ENCODE results near the gene IL19.

Gene IL19

DNA sequence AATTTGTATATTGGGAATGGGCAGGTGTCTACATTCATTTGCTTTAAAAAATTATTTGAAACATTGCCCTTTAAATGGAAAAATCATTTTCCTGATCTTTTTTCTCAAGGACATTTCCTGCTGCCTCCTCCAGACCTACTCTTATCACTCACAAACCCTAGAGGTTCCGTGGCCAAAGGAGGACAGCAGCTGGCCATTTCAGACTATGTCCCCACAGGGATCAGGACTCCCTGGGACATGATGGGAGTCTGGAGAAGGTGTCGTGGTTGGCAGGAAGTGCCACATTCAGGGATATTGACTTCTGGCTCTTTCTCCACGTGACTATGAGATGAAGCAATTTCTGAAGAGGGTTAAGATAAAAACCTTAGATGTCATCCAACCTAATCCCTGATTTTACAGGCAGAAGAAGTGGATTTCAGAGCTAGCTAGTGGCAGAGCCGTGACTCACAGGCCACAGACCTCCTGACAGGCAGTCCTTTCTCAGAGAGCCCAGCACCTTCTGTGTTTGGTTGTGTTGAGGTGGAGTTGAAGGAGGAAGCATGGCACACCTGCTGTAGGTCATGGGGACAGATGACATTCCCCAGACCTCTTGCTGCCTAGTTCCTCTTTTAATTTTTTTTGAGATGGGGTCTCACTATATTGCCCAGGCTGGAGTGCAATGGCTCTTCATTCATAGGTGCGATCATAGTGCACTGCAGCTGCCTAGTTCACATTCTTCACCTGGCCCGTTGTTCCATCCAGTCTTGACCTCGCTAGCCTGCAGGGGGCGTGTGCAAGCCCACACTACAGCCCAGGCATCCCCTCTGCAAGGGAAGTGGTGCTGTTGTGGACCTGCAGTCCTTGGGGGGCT lies 27.2 kb downstream of the IL19 start:
- H3K4me3 ChIP-seq (ENCODE audit: low read depth, low read length): no peak overlapping the region

DNA sequence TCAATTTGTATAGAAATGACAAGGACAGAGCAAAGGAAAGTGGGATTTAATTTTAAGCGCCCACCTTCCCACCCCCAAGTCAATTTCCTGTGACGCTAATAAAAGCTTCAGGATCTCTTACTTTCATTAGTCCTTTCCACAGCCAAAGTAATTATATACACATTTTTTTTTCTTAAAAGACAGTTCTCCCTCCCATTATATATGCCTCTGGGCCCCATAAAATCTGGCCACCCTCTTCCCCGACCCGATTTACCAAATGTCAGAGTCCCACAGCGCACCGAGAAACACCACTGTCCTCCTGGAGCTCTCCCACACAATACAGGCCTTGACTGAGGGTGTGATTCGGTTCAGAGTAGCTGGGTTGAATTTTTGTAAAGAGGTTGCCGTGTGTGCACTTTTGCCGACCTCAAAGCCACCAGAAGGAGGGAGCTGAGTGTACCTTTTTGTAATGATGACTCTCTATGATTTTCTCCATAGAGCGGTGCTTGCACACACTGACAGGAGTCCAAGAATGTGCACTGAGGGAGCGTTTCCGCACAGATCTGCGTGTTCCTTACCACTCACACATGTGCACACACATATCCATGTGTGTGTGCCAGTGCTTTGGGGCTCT lies 27.9 kb downstream of the IL19 start:
- no peak overlapping the region for H3K4me3 ChIP-seq (ENCODE audit: low read depth, low read length)

DNA sequence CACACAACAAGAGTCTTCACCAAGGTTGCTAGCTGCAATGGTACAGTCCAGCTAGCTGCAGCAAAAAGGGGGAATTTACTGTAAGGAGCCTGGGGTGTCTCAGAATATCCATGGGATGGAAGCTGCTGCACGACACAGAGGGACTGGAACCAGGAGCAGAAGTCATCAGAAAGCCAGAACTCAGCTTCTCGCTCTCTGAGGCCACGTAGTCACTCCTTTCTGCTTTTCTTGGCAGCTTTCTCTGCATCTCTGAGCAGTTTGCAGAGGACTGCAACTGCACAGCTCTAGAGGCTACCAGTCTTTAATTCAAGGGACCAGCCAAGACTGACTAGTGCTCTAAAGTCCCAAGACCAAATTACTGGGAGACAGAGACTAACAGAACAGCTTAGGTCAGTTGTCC lies 28.7 kb downstream of the IL19 start:
- no peak overlapping the region for H3K4me3 ChIP-seq (ENCODE audit: low read depth, low read length)

DNA sequence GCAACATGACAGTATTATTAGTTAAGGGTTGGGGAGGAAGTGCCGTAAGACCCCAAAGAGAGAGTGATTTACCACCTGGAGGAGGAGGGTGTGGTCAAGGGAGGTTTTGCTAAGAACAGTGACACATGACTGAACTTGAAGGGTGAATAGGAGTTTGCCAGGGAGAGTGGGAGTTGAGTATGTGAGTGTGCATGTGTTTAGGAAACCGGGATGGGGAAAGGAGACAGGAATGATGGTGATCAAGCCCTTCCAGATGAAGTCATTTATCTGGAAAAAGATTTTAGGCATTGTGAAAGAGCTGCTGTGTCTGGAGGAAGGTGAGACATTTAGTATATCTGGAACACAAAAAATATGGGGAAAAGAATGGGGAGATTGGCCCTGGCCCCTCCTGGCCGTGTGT lies 29.8 kb downstream of the IL19 start:
- no peak overlapping the region for H3K4me3 ChIP-seq (ENCODE audit: low read depth, low read length)

DNA sequence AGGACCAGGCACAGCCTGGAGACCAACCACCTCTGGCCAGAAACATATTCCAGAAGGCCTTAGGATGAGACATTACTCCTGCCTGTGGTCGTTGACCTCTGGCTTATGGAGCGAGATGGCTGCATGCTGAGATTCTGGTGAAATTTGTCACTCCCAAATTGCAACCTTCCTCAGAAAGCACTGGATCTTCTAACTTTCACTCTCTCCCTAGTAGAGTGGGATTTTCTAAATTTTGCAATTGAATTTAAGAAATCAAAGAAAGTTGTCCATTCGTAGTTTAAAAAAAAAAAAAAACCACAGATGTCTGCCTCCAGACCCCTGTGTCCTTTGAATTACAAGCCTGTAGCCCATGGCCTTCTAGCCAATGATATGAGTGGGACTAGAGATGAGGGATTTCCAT lies 30.3 kb downstream of the IL19 start:
- H3K4me3 ChIP-seq (ENCODE audit: low read depth, low read length): no peak overlapping the region

DNA sequence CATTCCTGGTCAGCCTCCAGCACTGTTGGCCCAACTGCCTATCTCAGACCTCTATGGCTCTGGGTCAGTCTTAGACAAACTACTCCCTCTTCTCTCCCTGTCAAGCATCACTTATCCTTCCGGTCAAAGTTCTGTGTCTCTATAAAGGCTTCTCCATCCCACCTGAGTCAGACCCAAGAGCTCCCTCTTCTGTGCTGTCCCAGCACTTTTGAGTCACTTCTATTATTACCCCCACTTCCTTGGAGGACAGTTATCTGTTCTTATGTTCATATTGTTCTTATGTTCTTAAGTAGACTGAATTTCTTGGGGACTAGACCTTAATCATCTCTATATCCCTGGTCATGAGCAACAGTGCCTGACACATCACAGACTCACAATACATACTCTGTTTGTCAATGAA lies 30.9 kb downstream of the IL19 start:
- no peak overlapping the region for H3K4me3 ChIP-seq (ENCODE audit: low read depth, low read length)

DNA sequence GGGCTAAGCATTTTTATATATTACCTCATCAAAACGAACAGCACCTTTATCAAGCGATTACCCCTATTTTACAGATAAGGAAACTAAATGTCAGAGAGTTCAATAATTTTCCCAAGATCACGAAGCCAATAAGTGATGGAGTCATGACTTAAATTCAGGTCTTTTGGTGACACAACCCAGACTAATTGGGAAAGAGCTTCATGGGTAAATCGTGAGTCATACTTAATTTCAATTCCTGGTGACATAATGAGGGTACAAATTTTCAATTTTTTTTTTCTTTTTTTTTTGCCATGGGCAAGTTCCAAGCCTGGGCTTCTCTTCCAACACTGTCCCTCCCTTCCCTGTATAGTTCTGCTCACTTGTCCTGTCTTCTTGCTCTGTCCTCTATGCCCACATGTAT lies 31.8 kb downstream of the IL19 start:
- H3K4me3 ChIP-seq (ENCODE audit: low read depth, low read length): no peak overlapping the region

DNA sequence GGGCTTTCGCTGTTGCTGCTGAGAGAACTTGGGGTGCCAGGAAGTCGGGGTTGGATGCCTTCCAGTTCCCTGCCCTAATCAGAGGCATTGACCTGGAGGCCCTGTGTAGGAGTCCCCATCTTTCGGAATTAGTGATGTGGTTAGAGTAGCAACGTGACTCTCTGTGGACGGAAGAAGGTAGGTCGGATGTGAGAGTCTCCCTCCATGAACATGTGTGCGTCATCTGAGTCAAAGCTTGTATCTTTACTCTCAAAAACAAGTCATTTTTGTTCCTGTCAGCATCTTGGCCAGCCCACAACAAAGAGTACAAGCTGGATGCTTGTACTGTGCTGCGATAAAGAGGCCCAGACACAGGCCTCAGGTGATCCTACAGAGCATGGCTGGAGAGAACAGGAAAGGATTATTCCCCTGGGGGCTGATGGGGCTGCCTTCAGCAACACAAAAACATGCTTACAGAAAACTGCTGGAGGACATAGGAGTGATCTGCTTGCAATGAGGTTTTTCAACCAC lies 32.7 kb downstream of the IL19 start:
- H3K4me3 ChIP-seq (ENCODE audit: low read depth, low read length): no peak overlapping the region

DNA sequence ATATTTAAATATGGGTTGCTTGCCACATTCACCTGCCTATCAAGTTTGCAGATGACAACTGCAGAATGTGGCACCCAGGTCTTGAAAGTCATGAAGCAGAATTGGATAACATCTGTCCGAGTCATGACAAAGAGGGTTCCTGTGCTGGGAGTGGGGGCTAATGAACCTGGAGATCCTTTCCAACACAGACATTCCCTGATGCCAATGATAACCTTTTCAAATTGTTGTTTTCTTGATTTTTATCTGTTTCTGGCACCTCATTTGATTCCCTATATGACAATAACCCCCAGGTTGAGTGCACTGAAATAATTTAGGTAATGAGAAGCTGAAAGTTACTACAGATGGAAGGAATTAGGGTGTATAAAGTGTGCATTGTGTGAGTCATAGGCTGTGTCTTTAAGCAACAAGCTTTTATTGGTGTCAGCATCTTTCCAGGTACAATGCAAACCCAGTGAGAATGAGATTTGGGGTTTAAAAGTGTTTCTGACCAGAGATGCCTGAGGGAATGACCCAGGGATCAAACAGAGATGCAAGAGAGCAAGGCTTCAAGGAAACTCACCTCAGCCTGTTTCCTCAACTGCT lies 33.7 kb downstream of the IL19 start:
- no peak overlapping the region for H3K4me3 ChIP-seq (ENCODE audit: low read depth, low read length)

DNA sequence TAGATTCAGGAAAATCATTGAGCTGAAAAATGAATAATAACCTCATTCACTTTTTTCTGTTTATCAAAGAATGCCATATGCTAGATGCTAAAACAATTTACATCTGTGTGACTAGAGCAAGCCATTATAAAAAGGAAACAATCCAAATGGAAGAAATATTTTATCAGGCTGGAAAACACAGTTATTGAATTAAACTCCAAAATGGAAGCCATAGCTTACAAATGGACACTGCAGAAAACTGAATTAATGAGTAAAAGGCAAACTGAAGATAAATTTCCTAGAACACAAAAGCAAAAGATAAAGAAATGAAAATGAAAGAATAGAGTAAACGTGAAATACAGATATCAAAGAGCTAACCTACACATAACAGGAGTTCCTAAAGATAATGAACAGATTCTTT lies 34.8 kb downstream of the IL19 start:
- H3K4me3 ChIP-seq (ENCODE audit: low read depth, low read length): no peak overlapping the region

DNA sequence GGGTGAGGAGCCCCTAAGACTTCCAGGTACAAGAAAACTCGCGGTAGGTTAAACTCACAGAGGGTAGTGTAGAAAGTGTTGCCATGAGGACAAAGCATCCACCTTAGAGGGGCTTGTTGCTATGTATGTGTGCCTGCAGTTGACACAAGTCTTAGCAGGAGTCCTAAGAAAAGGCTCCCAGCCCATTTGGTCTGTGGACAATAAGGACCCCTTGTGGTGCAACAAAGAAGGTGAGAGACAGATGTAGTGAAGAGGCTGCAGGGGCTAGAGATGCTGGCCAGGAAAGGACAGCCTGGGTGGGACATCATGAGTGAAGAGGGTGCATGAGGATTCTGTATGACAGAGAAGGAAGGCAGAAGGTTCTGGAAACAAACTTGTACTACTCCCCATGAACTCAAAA lies 38.0 kb downstream of the IL19 start:
- no peak overlapping the region for H3K4me3 ChIP-seq (ENCODE audit: low read depth, low read length)

DNA sequence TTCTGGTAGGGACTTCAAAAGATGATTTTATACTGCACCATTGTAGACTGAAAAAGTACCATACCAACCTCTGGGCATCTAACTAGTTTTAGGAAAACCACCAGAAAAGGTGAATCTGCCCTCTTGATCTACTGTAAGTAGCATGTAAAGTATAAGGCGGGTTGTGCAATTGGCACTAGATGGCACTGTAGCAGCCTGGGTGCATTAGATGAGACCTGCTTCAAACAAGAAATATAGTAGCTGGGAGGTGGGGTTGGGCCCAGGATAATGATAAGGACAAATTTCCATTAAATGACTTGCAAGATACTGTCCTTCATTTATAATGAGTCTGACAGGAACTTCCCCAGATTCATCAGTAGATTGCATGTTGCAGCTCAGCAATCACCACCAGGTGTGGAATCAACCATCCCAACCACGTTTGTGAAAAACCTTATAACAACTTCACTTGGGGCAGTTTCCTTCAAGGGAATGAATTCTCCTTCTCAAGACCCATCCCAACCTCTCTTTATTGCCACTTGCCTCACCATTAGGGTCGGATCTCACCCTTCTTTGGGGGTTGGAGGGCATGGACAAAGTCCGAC lies 39.0 kb downstream of the IL19 start:
- H3K4me3 ChIP-seq (ENCODE audit: low read depth, low read length): no peak overlapping the region

DNA sequence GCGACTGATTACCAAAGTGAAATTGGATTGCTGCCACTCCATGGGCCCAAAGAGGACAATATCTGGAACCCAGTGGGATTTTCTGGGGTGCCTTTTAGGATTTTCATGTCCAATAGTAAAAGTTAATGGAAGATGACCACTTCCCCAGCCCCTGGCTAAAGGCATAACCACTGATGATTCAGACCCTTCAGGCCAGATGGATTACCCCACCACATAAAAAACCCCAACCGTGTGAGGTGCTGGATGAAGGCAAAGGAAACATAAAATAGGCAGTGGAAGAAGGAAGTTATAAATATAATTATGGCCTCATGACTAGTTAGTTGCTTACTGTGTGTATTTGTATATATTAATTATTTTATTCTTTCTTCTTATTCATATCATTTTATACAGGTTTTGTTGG lies 41.9 kb downstream of the IL19 start:
- H3K4me3 ChIP-seq (ENCODE audit: low read depth, low read length): no peak overlapping the region

DNA sequence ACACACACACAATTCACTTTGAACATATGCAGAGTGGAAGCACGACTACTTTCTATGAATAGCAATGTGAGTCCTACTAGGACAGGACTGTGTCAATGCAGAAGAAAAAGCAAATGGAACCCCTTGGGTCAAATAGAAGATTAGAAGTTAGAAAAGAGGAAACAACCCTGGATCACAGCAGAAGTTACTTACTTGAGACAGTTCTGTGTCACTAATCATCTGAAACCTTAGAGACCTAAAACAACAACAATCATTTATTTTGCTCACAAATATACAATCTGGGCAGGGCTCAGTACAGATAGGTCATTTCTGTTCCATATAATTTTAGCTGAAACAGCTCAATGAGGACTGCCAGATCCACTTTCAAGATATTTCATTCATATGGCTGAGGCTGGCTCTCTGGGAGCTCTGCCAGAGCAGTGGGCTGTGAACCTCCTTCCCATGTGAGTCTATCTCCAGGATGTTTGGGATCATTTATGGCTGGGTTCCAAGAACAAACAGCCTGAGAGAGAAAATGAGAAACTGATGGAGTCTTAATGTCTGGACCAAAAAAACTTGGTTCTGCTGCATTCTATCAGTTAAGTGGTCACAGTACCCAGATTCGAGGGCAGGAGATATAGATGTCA lies 44.3 kb downstream of the IL19 start:
- H3K4me3 ChIP-seq (ENCODE audit: low read depth, low read length): no peak overlapping the region

DNA sequence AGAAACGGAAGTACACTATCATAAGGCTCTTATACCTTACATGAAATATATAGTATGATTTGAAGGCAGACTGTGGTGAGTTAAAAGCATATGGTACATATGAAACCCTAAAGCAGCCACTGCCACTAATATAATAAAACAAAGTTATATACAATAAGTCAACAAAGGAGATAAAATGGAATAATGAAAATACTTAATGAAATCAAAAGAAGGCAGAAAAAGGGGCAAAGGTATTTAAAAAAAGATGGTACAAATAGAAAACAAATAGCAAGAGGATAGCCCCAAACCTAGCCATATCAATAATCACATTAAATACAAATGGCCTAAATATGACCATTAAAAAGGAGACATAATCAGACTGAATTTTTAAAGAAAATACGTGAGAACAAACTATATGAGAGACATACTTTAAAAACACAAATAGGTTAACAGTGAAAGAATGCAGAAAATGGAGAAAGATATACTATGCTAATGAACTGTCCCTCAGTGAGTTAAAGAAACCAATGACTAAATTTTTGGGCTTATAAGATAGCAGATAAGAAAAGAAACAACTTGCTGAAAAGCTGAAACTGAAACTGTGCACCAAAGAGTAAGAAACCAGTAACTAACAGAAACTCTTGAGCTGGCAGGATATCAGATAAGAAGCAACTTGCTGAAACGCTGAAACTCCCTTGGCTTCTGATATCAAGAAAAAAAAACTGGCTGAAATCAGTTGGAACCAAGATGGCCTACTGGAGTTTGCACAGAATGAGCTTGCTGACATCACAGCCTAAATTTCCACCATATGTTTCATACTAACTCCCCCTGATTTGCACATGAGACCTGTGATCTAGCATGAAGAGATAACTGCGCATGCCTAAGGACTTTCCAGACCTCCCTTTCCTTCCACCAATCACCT lies 46.1 kb downstream of the IL19 start:
- no peak overlapping the region for H3K4me3 ChIP-seq (ENCODE audit: low read depth, low read length)

DNA sequence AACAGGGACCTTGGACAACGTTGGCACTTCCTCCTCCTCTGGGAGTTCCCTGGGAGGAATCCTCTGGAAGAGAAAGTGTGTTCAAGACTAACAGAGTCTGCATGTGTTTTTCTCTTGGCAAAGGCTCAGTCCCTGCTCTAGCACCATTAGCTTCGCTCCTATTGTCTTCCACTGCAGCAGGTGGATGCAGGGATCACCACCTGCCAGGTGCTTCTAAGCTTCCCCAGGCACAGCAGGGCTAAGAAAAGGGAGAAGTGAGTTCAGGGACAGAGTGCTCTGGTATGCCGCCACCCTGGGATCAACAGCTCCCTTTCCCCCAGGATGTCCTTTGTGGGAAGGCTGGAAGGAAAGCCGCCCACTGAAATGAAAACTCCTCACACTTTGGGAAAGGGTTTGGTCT lies 50.9 kb downstream of the IL19 start:
- no peak overlapping the region for H3K4me3 ChIP-seq (ENCODE audit: low read depth, low read length)

DNA sequence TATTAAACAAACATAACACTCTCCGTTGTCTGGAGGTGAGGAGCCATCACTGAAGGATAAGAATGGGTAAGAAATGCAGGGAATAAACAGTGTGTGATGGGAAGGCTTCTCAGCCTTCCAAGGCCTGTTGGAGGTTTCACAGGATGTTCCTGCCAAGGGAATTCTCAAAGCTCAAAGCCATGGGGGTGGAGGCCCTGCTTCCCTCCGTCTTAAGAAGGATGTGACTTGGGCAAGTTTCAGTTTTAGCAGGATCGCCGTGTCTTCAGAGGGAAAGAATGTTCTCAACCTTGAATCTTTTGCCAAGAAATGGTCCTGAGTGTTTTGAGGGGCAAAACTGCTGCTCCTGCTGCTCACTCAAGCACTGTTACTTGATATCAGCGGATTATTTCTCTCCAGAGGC lies 53.2 kb downstream of the IL19 start:
- no peak overlapping the region for H3K4me3 ChIP-seq (ENCODE audit: low read depth, low read length)

DNA sequence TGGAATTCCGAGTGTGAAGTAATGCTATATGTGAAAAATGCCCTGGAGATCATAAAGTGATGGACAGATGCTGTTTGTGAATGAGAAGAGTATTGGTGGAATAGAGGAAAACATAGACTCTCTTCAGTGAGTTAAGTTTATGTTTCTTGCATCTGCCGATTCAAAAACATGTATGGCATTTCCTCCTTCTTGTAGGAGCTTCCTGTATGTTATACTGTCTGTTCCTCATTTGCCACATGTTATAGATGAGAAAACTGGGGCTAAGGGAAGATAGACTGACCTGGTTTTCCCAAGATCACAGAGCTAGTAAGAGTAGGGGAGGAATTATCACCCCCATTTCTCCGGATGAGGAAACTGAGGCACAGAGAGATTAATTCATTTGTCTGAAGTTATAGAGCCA lies 53.8 kb downstream of the IL19 start:
- no peak overlapping the region for H3K4me3 ChIP-seq (ENCODE audit: low read depth, low read length)

DNA sequence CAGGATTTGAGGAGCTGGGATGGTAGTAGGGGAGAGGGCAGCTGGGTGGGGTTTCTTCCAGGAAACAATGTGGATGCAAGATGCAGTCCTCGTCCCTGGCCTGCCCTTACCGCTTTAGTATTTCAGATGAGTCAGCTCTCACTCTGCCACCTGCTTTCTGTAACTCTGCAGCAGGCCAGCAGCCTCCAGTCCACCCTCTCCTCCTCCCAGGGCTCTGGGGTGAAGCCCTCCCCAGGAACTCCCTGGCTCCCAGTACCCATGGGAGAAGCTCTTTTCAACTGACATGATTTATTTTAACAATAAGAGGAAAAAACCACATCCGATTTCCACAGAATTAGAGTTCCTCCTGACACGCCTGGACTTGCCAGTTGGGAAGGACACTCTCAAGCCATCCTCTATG lies 55.8 kb downstream of the IL19 start:
- no peak overlapping the region for H3K4me3 ChIP-seq (ENCODE audit: low read depth, low read length)

DNA sequence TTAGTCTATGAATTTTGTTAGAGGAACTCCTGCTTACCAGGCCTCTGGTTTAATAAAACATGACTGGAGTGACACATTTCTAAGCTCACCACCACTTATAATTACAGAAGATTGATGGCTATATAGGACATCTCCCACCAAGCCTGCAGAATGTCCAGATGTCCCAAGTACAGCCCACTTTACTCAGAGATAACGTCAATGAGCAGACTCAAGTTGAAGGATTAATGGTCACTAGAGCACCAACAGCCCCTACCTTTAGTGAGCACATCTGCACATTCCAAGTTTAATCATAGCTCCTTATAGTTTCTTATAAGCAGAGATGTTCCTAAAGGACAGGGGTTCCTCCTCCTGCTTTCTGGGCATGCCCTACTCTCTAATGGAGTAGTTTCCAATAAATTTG lies 57.5 kb downstream of the IL19 start:
- no peak overlapping the region for H3K4me3 ChIP-seq (ENCODE audit: low read depth, low read length)
